ENCODE data around the gene SNX19.

Gene SNX19

DNA sequence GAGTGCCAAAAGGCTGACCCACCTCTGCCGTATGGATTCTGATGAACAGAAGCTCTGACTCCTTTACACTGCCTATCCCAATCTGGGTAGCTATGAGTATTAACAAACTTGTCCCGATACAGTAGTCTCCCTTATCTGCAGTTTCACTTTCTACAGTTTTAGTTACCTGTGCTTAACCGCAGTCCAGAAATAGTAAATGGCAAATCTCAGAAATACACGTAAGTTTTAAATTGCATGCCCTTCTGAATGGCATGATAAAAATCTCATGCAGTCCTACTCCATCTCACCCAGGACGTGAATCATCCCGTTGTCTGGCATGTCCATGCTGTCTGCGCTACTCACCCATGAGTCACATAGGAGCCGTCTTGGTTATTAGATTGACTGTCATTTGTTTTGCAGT, 68.8 kb downstream of the SNX19 start:
- no peak for DNase-seq (ENCODE audit: extremely low read depth in 1 of 2, low read depth in 1 of 2)

DNA sequence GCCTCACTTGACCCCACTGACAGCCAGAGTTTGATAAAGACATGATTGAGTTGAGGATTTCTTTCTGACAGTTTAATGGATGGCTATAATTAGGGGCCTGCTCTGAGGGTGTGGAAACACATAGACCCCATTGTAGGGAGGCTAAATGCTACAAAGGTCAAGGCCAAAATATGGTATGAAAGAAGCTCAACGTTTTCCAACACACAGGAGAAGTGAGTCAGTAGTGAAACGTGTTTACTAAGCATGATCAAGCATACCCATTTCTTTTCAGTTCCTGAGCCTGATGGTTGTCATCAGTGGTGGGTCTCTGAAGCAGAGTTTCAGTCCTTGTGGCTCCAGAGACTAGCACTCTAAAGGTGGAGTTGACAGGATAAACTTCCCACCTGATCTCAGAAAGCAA, 69.7 kb downstream of the SNX19 start:
- no peak for DNase-seq (ENCODE audit: extremely low read depth in 1 of 2, low read depth in 1 of 2)

DNA sequence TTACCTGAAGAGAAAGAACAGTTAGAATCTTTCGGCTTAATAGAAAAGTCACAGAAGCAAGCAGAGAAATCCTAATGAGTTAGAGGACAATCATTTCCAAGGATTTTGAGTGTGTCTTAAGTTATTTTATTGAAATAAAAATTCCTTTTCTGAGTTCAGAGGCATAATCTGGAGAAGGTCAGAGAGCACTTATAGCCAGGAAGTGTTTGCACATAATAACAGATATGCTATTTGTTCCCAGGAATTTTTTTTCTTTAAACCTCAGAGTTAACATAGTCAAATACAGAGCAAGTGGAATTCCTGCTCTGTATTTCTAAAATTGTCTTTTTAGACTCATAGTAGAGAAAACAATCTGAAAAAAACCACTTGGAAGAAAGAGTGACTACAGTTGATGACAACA, 74.3 kb downstream of the SNX19 start:
- no peak for DNase-seq (ENCODE audit: extremely low read depth in 1 of 2, low read depth in 1 of 2)

DNA sequence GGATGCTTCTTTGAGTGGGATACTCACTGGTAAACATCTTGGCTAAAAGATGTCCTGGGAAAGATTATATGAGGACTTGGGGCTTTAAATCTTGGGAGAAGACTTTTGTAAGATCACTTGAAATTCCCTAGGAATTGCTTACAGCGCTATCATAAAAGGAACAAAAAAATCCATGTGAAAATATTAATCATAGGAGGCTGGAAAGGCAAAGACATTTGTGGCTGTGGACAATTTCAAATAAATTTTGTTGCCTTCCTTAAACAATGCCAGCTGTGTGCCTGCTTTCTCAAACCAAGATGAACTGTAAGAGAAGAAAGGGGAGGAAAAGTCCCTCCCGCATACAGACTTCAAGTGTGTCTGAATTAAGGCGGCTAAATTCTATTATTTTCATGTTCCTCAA, 75.6 kb downstream of the SNX19 start:
- no peak for DNase-seq (ENCODE audit: extremely low read depth in 1 of 2, low read depth in 1 of 2)

DNA sequence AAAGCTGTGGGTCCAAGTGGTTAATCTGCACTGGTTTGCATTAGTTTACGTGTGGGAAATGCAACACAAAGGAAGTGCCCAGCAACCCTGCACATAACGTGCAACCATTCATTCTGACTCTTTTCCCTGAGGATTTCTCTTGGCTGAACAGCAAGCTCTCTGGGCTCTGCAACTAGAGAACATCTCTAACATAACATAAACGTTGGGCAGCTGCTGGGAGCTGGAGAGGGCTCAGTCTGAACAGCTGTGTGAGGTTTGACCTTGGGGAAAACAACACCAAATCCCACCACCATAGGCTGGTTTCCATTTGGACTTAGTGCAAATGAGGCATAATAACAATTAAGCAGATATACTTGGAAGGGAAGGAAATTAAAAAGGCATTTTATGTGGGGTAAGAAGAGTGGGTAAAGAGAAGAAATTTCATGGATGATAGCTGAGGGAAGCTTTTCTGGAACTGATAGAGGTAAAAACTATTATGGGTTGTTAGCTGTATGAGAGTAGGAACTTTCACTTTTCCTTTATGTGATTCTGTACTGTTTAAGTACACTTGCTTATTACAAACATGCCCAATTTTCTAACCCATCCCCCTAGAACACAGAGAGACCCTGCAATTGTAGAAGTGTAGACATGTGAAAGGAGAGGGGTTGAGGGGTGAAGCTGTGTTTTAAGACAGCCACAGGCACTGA, 76.2 kb downstream of the SNX19 start:
- DNase-seq (ENCODE audit: extremely low read depth in 1 of 2, low read depth in 1 of 2): no peak

DNA sequence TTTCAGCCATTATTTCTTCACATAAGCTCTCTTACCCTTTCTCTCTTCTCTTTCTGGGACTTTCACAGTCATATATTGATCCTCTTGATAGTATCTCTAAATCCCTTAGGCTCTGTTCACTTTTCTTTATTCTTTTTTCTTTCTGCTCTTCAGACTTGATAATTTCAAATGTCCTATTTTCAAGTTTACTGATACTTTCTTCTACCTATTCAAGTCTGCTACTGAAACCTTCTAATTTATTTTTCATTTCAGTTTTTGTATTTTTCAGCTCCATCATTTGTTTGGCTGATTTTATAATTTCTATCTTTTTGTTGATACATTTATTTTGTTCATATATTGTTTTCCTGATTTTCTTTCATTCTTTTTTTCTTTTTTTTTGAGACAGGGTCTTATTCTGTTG, 79.1 kb downstream of the SNX19 start:
- DNase-seq (ENCODE audit: extremely low read depth in 1 of 2, low read depth in 1 of 2): no peak

DNA sequence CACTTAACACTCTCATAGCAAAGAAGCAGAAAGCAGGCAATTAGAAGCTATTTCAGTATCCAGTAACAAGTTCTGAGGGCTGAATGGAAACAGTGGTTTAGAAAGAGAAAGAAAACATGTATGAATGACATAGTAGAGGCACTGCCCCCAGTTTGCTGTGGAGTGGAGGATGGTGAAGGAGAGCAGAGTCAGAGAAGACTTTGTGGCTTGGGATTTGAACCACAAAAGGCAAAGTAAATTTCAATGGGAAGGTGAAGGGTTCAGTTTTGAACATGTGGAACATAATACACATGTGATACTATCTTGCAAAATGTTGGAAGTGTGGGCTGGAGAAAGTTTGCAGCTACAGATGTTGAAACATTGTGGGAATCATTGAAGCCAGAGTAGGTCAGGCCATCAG, 81.4 kb downstream of the SNX19 start:
- no peak for DNase-seq (ENCODE audit: extremely low read depth in 1 of 2, low read depth in 1 of 2)

DNA sequence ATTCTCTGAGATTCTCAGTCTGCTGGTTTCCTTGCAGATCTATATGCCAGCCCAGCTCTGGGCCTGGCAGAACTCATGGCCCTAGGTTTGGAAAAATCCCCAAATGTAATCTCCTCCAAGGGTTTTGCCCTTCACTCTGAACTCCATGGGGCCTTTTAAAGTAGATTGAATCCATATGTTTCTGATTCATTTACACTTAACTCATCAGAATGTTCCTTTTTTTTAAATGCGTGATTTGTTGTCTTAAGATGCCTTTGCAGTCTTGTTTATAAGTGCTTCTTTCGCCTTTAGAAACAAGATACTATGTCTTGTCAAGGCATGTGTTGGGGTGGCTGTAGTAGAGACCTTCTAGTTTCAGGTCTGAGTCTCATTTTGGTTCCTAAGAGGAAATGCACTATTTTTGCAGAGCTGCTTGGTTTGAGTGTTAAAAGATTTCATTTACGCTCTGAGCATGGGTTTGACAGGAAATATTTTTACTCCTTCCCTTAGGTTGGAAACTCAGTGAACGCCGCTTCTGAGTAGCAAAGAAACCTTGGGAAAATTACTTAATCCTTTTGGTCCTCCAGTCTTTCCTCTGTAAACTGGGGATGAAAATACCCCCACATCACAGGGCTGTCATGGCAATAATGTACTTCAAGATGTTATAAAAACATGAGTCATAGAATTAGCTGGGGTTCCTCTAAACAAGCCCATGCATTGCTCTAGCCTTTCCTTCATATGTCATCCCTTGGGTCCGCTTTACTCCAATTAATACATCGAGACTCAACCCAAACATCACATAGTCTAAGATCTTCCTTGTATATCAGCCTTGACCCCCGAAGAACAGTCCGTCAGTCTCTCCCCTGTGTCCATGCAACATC, 83.5 kb downstream of the SNX19 start:
- DNase-seq (ENCODE audit: extremely low read depth in 1 of 2, low read depth in 1 of 2): no peak

DNA sequence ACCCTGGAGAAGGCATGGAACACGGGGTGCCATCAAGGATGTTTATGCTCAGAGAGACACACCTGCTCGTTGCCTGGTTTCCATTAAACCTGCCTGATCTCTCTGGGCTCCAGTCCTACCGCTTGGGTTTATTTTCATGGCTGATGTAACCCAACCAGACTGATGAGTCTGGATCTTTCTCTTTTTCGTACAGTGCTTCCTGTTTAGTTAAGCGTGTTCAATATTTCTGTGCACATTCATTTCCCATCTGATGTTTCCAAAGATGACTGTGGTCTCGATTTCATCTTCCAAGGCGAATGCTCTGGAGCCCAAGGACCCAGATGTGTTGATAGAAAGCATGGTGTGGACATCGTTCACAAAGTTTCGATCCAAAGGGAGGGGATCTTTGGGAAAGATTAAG, 84.3 kb downstream of the SNX19 start:
- no peak for DNase-seq (ENCODE audit: extremely low read depth in 1 of 2, low read depth in 1 of 2)

DNA sequence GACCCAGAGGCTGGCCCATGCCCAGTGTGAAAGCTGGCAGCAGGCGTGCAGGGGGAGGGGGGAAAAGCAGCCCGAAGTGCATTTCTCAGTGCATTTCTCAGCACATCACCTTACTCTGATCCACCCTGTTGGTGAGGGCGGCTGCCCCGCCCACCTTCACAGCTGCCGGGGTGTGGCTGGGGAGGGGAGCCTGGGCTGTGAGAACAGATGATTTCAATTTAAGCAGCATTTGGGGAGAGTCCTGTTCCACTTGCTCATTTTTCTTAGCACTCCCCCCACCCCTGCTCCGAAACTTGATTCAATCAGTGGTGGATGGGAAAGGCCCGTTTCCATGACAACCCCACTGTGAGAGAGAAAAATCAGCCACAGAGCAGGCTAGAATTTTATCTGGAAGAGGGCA, 84.8 kb downstream of the SNX19 start:
- no peak for DNase-seq (ENCODE audit: extremely low read depth in 1 of 2, low read depth in 1 of 2)

DNA sequence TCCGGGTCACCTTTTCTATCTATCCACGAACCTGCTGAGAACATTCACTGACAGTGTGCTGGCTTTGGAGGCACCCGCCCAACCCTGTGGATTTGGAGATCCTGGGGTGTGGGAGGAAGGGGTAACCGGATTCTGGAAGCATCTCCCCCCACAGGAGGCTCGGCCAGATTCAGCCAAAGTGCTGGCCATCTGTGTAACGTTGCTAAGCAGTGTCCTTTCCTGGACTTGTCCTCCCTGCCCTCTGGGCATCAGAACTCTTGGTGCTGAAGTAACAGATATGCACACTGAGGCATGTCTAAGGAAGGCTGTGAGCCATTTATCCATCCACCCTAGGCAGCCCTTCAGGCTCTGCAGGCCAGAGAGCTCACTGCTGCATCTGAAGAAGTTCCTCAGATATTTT, 85.7 kb downstream of the SNX19 start:
- no peak for DNase-seq (ENCODE audit: extremely low read depth in 1 of 2, low read depth in 1 of 2)

DNA sequence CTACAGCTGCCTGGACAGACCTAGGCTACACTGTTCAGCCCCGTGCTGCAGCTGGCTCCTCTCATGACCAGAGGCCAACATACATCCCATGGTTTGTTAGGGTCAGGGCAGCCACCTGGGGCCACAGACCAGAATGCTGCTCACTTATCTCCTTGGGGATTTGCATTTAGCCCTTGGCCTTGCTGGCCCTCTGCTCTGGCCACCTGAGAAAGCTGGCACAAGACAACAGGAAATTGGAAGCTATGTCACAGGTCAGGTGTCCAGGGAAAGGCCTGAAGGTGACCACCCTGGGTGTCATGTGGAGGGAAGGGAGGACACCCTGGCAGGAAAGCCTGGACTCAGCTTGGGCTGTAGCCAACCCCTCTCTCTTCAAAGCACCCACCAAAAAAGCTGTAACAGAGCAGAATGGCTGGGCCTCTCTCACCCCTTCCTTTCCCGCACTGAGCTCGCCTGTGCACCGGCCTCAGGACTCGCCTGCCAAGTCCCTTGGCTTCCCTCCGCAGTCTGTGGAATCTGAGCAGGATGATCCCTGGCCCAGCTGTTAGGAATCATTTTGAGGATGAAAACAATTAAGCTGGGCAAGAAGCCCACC, 86.3 kb downstream of the SNX19 start:
- no peak for DNase-seq (ENCODE audit: extremely low read depth in 1 of 2, low read depth in 1 of 2)

DNA sequence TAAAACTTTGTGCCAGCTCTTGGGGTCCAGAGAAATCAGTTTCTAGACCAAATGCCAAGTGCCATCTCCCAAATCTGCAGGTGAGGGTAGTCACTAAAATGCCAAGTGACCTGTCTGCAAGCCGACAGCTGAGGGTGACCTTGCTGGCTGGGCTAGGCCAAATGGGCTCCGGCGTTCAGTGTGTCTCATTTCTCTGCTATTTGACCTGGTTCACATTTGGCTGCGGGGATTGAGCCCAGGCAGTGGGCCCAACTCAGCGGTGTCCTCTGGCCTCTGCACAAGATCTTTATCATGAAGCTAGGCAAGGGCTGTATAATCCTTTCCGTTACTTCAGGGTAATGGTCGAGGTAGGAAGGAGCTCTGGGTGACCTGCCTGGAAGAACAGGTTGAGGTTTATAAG, 87.5 kb downstream of the SNX19 start:
- DNase-seq (ENCODE audit: extremely low read depth in 1 of 2, low read depth in 1 of 2): no peak

DNA sequence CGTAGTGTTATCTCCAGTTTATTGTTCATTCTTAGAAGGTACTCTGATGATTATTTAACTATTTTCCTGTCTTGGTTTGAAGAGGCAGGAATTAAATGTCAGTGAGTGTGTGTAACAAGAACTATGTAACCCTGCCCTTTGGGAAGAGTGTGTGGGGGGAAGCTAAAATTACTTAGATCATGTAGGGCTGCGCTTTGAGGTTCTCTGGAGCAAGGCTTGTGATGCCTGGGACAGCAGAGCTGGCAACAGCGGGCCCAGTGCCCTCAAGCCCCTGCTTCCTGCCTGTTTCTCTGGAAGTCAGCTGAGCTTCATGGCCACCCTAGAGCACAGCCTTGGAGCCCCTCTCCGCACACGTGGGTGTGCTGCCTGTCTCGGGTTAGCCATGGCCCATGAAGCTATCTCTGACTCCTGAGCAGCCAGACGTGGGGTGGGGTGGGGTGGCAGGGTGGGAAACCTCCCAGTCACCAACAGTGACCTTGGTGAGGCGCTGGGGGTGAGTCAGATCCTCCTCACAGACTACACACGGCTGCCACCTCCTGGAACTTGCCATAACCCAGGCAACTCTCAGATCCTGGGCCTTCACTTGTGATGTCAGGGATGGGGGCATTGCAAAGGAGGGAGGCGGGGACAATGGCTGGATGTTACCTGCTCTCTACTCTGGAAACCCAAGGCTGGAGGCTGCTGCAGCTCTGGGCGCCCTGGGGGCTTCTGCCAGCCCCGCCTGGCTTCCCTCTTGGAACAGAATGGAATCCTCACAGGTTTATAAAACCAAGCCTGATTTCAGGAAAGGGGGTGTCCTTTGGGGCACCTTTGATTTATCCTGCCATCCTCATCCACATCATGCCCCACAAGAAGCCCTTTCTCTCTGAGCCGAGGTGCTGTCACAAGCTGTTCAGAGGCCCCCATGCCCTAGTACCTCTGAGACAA, 88.6 kb downstream of the SNX19 start:
- no peak for DNase-seq (ENCODE audit: extremely low read depth in 1 of 2, low read depth in 1 of 2)

DNA sequence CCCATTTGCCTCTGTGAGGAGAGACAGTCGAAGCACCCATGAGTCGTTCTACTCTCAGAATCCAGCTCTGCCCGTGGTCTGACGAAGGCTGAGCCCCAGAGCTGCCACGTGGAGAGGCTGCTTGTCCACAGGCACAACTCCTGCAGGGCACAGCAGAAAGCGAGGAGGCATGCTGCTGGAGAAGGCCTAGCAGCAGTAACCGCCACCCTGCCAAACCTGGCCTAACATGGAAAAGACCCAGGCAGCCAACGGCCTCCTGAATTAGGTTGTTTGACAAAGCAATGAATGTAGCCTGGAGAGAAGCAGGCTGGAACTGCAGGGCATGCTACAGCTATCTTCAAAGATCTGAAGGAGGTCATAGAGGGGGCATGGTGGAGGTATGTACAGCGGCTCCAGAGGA, 89.7 kb downstream of the SNX19 start:
- DNase-seq (ENCODE audit: extremely low read depth in 1 of 2, low read depth in 1 of 2): no peak

DNA sequence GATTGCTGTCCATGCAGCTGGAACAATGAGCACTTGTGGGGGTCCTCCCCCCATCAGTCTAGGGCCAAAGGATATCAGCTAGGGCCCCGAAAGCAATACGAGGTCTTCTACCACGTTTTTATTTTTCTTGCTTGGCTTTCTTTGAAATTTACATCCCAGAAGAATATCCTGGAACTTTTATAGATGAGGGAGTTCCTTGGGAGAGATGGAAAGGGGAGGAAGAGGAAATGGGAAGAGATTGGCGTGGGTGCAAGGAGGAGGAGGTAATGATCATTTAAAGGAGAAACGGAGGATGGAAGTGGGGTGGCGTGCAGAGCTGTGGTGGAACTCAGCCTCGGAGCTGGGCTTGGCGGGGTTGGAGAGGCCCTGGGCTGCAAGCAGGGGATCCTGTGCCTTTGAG, 90.3 kb downstream of the SNX19 start:
- DNase-seq (ENCODE audit: extremely low read depth in 1 of 2, low read depth in 1 of 2): no peak

DNA sequence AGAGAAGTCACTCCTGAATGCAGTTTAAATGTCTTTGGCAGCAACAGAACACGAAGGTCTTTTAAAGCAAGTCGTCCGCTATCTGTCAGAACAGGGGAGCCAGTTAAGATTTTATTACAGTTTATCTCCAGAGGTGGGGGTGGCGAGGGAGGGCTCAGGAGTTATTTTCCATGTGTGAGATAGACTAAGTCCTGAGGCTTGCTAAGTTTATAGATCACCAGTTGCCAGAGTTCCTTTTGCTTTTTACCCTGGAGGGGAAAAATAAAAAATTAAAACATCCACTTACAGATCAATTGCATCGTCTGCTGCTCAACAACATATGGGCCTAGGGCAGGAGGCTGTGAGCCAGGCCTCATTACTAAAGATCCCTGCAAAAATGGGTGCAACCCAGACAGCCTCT, 90.7 kb downstream of the SNX19 start:
- DNase-seq (ENCODE audit: extremely low read depth in 1 of 2, low read depth in 1 of 2): no peak
